Effector CD4-positive, alpha-beta T cell (primary cell): ENCODE data around the gene RPS2.
"Not testable (repeated sequence)": the region's sequence is repeated elsewhere in the genome, so short reads cannot be mapped to it uniquely, and the experiment has no call there.

Experiments
- DNase-seq: peaks from one replicate; pipeline ENCODE4 v3.0.0-alpha.2; 2020

The RPS2 gene

GRCh38 chr16:1962161-1963153, 2.2 kb downstream of the RPS2 start:
- DNase-seq: not testable (repeated sequence)

- DNase-seq: no peak
Measured at GRCh38 chr16:1961651-1962067, 3.0 kb downstream of the RPS2 start.

- no peak for DNase-seq
Measured at GRCh38 chr16:1960665-1961630, 3.7 kb downstream of the RPS2 start.

- DNase-seq: peak; percentile 88
Measured at GRCh38 chr16:1959269-1960039, 5.2 kb downstream of the RPS2 start, which contains the start of gene NDUFB10. Gene NDUFB10, plus strand, starts transcription at chr16:1959538. Its CDS starts 87 bp downstream, at chr16:1959625.

- DNase-seq: no peak
Measured at GRCh38 chr16:1958715-1959268, 5.8 kb downstream of the RPS2 start.

GRCh38 chr16:1958143-1958491, 6.5 kb downstream of the RPS2 start:
- not testable (repeated sequence) for DNase-seq

- DNase-seq: not testable (repeated sequence)
Measured at GRCh38 chr16:1957434-1958142, 7.0 kb downstream of the RPS2 start.

GRCh38 chr16:1953734-1954133, 10.9 kb downstream of the RPS2 start:
- no peak for DNase-seq

- DNase-seq: no peak
Measured at GRCh38 chr16:1950559-1950958, 14.1 kb downstream of the RPS2 start.

- DNase-seq: no peak
Measured at GRCh38 chr16:1950047-1950446, 14.6 kb downstream of the RPS2 start.

GRCh38 chr16:1949507-1949906, 15.1 kb downstream of the RPS2 start:
- DNase-seq: no peak

GRCh38 chr16:1947369-1947670, 17.3 kb downstream of the RPS2 start:
- DNase-seq: no peak

- DNase-seq: no peak
Measured at GRCh38 chr16:1946495-1947368, 17.9 kb downstream of the RPS2 start.

- no peak for DNase-seq
Measured at GRCh38 chr16:1945559-1946391, 18.9 kb downstream of the RPS2 start.

GRCh38 chr16:1944612-1945199, 19.9 kb downstream of the RPS2 start:
- no peak for DNase-seq

GRCh38 chr16:1942810-1943726, 21.6 kb downstream of the RPS2 start, which contains the start of gene MSRB1:
Gene MSRB1, minus strand, starts transcription at chr16:1943199. Its CDS starts 43 bp downstream, at chr16:1943156.
- DNase-seq: peak; percentile 98

GRCh38 chr16:1942047-1942809, 22.4 kb downstream of the RPS2 start:
- DNase-seq: no peak
